ENCODE measurements around the gene ATP2A1.
"Not testable (repeated sequence)": the region's sequence is repeated elsewhere in the genome, so short reads cannot be mapped to it uniquely, and the experiment has no call there.

ATP2A1 gene

DNA sequence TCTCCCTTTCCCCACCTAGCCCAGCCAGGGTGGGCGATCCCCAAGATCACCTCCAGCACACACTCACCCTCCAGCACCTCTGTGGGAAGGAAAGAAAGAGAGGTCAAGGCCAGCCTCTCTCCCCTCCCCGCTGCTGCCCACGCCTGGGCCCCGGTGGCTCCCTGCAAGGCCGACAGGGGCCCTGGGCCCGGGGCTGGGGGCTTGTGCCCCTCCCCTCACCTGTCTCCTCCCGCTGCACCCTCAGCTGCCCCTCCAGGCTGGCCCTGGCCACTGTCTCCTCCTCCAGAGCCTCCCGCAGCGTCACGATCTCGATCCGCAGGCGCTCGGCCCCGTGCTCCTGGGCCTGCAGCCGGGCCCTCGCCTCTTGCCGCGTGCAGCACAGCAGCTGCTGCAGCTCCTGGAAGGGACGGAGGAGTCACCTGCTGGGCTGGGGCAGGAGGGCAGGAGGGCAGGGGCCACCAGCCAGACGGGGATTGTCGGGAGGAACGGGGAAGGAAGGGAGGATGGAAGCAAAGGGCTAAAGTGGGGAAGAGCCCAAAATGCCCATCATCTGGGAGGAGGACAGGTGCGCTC is 27.6 kb downstream of the ATP2A1 start:
- DNase-seq (ENCODE audit: low read depth in 2 of 2), result no peak

DNA sequence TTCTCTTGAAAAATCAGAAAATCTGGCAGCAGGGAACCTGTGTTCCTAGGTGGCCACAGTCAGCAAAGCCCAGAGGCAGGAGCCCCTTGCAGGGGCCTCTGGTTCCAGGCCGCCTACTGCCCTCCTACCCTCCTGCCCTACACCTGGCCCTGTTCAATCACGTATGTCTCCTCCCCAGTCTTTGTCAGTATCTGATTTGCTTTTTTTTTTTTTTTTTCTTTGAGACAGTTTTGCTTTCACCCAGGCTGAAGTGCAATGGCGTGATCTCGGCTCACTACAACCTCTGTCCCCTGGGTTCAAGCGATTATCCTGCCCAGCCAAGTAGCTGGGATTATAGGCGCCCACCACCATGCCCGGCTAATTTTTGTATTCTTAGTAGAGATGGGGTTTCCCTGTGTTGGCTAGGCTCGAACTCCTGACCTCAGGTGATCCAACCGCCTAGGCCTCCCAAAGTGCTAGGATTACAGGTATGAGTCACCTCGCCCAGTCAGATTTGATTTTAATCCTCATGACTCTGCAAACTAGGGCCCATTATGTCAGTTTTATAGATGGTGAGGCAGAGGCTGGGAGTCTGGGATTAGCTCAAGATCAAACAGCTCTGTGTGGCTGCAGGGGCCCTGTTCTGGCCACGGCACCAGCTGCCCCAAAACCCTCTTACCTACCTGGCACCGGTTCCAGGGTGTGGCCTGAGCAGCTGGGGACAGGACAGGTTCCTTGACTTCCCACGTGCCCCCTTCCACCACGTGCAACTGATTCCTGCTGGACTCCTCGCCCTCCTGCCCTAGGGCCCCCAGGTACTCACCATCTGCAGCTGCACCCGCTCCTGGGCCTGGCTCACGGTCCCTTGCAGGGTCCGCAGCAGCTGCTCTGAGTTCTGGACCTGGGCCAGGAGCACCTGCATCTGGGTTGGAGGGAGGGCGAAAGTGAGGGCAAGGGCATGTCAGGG is 32.1 kb downstream of the ATP2A1 start:
- no peak for DNase-seq (ENCODE audit: low read depth in 2 of 2)

DNA sequence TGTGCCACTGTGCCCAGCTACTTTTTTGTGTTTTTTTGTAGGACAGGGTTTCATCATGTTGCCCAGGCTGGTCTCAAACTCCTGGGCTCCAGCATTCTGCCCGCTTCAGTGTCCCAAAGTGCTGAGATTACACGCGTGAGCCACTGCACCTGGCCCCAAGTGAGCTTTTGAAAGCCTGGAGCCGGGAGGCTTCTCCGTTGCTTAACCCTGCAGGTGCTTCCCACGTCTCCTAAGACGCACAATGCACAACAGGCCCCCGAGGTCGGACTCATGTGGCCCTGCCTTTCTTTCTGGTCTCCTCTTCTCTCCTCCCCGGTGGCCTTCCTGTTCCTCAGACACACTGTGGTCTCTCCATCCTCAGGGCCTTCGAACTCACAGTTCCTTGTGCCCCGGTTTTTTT is 34.3 kb downstream of the ATP2A1 start:
- DNase-seq (ENCODE audit: low read depth in 2 of 2), result no peak

DNA sequence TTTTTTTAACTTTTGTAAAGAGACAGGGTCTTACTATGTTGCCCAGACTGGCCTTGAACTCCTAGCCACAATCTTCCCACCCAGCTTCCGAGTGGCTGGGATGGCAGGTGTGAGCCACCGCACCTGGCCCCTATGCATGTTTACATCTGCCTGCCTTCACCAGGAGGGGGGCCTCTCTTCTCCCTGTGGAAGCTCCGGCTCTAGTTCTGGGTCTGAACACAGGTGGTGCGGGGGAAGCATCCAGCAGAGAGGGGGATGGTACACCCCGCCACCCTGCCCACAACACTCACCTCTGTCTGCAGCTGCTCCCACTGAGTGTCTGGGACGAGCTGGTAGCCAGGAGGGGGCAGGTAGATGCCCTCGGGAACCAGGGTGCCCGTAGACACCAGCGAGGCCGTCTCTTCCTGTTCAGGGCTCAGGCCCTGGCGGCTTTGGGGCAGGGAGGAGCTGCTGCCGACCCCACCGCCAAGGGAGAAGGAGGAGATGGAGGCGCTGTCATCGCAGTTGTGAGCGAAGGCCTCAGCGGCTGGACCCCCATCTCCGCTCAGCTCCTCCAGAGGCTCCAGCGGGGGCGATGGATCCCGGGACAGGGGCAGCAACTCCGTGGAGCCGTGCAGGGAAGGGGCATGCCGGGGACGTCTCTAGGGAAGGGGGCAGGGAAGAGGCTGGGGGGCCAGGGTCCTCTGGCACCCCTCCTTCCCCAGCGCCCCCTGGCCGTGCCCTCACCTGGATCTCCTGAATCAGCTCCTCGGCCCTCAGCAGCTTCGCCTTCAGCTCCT is 35.8 kb downstream of the ATP2A1 start:
- no peak for DNase-seq (ENCODE audit: low read depth in 2 of 2)

DNA sequence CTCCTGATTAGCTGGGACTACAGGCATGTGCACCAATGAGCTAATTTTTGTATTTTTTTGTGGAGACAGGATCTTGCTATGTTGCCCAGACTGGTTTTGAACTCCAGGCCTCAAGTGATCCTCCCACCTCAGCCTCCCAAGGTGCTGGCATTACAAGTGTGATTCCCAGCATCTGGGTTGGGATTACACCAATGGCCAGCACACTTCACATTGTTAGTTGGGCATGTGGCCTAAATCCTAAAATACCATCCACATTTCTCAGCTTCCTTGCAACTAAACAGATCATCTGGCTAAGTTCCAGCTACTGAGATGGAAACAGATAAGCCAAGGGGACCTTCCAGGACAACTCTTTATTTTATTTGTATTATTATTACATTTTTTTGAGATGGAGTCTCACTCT is 36.9 kb downstream of the ATP2A1 start:
- DNase-seq (ENCODE audit: low read depth in 2 of 2), result peak; percentile 30 to 31

DNA sequence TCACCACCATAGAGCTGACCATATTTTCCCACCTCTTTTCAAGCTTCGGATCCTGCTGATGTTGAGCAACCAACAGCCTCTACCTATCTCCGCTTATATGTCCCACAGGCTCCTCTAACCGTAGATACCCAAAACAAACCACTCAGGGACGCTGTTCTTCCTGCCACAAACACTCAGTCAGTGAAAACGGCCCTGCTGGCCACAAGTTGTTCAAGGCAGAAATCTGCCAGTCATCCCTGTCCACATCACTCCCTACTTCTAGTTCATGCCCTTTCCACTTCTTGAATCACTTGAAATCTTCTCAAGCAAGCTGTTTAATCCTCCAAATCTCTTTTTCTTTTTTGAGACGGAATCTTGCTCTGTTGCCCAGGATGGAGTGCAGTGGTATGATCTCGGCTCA is 38.8 kb downstream of the ATP2A1 start:
- no peak for DNase-seq (ENCODE audit: low read depth in 2 of 2)

DNA sequence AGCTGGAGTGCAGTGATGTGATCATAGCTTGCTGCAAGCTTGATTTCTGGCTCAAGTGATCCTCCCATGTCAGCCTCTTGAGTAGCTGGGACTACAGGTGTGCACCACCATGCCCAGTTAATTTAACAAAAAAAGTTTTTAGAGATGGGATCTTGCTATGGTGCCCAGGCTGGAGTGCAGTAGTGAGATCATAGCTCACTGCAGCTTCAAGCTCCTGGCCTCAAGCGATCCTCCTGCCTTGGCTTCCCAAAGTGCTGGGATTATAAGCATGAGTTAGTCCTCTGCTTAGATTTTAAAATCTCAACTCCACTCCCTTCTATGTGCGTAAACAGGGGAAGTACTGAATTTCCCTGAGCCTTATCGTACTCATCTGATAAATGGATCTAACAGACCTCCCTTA is 40.4 kb downstream of the ATP2A1 start:
- DNase-seq (ENCODE audit: low read depth in 2 of 2), result no peak

DNA sequence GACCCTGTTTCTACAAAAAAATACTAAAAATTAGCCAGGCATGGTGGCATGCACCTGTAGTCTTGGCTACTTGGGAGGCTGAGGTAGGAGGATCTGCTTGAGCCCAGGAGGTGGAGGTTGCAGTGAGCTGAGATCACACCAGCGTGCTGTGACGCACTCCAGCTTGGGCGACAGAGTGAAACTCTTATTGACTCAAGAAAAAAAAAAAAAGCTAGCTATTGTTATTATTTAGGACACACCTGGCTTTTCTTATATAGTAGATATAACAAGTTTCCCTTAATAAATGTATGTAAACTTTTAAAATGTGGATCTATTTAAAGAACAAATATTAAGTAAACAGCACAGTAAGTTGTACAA is 44.9 kb downstream of the ATP2A1 start:
- no peak for DNase-seq (ENCODE audit: low read depth in 2 of 2)

DNA sequence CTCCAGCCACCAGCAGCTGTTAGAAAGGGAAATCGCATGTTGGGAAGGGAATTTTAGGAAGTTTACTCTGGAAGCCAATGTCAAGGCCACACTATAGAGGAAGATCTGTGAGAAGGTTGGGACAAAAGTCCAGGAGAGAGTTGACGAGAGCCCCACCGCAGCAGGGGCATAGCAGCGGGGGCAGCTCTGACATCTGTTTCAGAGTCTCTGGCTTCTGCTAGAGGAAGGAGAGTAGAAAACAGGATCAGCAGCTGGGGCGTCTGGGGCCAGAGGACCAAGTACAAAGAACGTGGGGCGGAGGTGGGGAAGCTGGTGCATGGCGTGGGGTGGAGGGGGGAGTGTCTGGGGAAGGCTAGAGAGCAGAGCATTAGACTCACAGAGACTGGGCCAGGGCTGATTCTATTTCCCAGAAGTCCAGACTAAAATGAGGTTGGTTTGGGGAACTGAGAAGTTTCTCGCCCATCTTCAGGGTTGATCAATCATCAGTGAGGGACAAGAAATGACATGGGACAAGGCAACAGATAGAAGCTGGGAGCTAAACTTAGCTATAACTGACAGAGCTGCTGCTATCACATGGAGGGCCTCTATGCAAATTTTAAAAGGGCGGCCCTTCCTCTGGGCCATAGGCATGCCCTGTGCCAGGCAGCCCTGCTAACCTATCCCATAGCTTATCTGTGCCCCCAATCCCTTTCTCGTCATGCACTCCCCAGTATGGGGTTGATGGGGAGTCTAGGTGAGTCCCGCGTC is 45.5 kb downstream of the ATP2A1 start:
- DNase-seq (ENCODE audit: low read depth in 2 of 2), result no peak

DNA sequence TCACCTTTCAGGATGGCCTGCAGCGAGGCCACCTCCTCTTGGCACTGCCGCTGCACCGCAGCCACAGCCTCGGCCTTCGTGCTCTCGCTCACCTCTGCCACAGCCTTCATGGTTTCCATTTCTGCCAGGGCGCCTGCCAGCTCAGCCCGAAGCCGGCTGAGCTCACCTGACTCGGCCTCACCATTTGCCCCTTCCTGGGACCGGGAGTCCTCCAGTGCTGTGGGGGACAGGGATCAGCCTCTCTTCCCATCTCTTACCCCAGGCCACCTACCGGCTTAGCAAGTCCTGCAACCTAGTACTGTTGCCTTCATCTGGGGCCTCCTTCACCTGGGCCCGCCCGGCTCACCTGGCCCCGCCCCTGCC is 46.1 kb downstream of the ATP2A1 start:
- no peak for DNase-seq (ENCODE audit: low read depth in 2 of 2)

DNA sequence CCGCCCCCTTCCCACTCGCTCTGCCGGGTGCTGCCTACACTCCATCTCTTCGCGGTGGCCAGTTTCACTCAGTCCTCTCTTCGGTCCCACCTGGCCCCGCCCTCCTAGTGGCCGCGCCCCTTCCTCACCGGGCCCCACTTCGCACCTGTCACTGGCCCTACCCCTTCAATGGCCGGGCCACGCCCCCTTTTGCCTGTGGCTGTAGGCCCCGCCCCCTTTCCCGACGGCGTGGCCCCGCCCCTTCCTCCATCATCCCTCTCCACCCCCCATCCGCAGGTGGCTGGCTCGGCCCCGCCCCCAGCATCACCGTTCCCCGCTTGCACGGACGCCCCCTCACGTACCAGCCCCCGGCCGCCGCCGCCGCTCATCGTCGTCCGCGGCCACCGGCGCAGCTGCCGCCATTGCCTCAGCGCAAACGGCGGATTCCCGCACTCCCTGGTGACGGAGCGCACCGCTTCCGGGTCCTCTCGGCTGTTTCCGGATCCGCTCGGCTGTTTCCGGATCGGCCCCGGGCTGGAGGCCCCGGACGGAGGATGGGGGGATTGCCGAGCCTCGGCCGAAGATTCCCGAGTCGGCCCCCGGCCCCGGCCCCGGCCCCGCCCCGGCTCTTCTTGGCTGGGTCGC is 46.6 kb downstream of the ATP2A1 start, which contains the start of gene RABEP2:
Gene RABEP2 (minus strand): TSS at position 477 of the 624 bp plus-strand sequence. CDS start 75 bp downstream, at position 402.
- peak; percentile 74 to 75 for DNase-seq (ENCODE audit: low read depth in 2 of 2)

DNA sequence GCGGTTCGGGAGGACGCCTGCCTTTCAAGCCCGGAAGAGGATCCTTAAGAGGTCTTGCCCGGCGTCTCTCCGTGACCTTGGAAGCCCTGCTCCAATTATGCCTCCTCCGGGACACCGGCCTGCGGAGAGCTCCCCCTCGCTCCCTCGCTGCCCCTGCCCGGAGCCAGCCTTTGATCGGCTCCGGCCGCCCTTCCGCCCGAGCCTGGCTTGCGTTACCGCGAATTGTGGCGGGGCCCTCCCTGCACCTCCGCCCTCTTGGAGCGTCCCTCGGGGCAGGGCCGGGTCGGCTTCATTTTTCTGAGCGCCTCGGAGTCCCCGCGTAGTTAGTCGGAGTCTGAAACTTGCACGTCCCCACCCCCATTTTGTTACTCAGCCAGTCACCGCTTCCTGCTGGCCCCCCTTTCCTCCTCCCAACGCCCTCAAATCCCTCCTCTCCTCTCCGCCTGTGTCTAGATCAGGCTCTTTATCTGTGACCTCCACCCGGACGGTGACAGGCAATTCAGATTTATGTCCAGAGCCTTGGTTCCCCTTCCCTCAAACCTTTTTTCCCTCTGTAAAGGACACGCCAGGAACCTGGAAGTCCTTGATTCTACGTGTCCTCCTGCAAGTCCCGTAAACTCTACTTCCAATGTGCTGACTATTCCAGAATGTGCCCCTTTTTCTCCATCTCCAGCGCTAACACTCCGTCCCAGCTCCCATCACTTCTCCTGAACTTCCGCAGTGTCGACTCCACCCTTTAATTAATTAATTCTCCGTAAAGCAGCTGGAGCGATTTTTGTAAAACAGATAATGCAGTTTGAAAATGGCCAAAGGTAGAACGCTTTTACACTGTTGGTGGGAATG is 47.3 kb downstream of the ATP2A1 start:
- peak; percentile 51 to 52 for DNase-seq (ENCODE audit: low read depth in 2 of 2)

DNA sequence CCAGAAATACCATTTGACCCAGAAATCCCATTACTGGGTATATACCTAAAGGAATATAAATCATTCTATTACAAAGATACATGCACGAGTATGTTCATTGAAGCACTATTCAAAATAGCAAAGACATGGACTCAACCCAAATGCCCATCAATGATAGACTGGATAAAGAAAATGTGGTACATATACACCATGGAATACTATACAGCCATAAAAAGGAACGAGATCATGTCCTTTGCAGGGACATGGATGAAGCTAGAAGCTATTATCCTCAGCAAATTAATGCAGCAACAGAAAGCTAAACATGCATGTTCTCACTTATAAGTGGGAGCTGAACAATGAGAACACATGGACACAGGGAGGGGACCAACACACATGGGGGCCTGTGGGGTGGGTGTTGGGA is 48.0 kb downstream of the ATP2A1 start:
- DNase-seq (ENCODE audit: low read depth in 2 of 2), result not testable (repeated sequence)

DNA sequence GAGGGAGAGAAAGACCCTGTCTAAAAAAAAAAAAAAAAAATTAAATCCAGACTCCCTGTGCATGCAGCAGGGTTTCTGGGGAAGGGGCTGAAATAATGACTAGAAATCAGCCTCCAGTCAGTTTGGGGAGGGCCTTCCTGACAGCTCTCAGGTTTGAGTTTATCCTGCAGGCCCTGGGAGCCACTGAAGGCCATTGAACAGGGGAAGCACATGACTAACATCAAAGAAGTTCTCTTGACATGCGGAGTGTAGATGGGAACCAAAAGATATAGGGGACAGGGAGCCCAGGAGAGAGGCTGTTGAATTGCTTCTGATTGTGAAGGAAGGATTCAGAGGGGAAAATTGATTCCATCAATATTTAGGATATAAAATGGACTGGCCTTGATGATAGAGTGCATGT is 49.5 kb downstream of the ATP2A1 start:
- no peak for DNase-seq (ENCODE audit: low read depth in 2 of 2)

DNA sequence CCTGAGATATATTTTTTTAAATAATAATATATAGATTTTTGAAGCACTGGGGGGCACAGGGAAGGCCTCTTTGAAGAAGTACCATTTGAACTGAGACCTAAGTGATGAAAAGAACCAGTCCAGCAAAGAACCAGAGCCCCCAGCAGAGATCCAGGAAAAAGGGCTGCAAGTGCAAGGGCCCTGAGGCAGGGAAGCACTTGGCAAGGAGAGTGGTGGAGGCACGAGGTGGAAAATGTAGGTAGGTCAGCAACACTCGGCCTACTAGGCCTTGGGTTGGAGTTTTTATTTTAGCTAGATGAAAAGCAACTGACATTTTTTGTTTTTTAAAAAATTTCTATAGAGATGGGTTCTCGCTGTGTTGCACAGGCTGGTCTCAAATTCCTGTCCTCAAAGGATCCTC is 51.9 kb downstream of the ATP2A1 start:
- DNase-seq (ENCODE audit: low read depth in 2 of 2), result no peak

DNA sequence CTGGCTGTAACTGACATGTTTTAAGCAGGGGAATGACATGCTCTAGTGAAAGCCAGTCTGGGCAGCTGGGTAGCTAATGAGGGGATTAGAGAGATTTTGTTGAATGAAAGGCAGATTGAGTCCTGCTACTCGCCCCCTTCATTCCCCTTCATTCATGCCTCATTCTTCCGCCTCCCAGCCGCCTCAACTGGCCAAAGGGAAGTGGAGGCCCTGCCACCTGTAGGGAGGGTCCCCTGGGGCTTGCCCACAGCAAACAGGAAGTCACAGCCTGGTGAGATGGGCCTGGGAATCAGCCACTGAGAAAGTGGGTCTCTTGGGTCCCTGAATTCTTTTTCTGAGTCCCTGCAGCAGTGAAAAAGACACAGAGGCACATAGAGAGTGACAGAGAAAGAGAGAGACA is 52.4 kb downstream of the ATP2A1 start:
- no peak for DNase-seq (ENCODE audit: low read depth in 2 of 2)

DNA sequence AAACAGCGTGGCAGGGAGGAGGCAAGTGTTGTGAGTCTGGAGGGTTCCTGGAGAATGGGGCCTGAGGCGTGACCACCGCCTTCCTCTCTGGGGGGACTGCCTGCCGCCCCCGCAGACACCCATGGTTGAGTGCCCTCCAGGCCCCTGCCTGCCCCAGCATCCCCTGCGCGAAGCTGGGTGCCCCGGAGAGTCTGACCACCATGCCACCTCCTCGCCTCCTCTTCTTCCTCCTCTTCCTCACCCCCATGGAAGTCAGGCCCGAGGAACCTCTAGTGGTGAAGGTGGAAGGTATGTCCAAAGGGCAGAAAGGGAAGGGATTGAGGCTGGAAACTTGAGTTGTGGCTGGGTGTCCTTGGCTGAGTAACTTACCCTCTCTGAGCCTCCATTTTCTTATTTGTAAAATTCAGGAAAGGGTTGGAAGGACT is 53.5 kb downstream of the ATP2A1 start, which contains the start of gene CD19:
Gene CD19 (plus strand): TSS at position 171 of the 425 bp plus-strand sequence. CDS start 30 bp downstream, at position 201.
- no peak for DNase-seq (ENCODE audit: low read depth in 2 of 2)

DNA sequence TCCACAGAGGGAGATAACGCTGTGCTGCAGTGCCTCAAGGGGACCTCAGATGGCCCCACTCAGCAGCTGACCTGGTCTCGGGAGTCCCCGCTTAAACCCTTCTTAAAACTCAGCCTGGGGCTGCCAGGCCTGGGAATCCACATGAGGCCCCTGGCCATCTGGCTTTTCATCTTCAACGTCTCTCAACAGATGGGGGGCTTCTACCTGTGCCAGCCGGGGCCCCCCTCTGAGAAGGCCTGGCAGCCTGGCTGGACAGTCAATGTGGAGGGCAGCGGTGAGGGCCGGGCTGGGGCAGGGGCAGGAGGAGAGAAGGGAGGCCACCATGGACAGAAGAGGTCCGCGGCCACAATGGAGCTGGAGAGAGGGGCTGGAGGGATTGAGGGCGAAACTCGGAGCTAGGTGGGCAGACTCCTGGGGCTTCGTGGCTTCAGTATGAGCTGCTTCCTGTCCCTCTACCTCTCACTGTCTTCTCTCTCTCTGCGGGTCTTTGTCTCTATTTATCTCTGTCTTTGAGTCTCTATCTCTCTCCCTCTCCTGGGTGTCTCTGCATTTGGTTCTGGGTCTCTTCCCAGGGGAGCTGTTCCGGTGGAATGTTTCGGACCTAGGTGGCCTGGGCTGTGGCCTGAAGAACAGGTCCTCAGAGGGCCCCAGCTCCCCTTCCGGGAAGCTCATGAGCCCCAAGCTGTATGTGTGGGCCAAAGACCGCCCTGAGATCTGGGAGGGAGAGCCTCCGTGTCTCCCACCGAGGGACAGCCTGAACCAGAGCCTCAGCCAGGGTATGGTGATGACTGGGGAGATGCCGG is 54.3 kb downstream of the ATP2A1 start:
- DNase-seq (ENCODE audit: low read depth in 2 of 2), result no peak

DNA sequence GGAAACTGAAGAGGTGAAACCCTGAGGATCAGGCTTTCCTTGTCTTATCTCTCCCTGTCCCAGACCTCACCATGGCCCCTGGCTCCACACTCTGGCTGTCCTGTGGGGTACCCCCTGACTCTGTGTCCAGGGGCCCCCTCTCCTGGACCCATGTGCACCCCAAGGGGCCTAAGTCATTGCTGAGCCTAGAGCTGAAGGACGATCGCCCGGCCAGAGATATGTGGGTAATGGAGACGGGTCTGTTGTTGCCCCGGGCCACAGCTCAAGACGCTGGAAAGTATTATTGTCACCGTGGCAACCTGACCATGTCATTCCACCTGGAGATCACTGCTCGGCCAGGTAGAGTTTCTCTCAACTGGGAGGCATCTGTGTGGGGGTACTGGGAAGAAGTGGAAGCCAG is 54.9 kb downstream of the ATP2A1 start:
- DNase-seq (ENCODE audit: low read depth in 2 of 2), result no peak
